ENCODE results near the gene C16orf96. TPM values are rescaled to one million over a fixed set of nuclear protein-coding genes. Genes with fewer than 3 reads are reported as not detected.

Gene C16orf96
- total RNA-seq, 1 experiment from 2014 or later: 0.10 TPM

- no peak for DNase-seq (ENCODE audit: low read depth, low spot score)
- Histone ChIP-seq H3K9ac (ENCODE audit: low read length) (peak overlapping the region; percentile 89), H3K4me3 (replicated peaks in 1 of 2; ENCODE audit: low read depth in 1 of 2, low read length in 2 of 2) (peak overlapping the region; percentile 79 to 80), H3K27me3 (ENCODE audit: insufficient read depth, low read length) (no peaks in the 10 kb centered on the region), H4K20me1 (ENCODE audit: insufficient read depth) (no peaks in the 10 kb centered on the region), H3K79me2 (ENCODE audit: insufficient read depth, low read length) (peaks cover 39% of the 10 kb centered on the region), H3K27ac (ENCODE audit: low read depth, low read length) (peak overlapping the region; percentile 83), H3K9me2 (ENCODE audit: insufficient read depth) (no peaks in the 10 kb centered on the region), H3K4me1 (ENCODE audit: control insufficient read depth in 1 of 2, insufficient read depth in 2 of 2, low read length in 2 of 2) (peaks cover 25 to 36% of the 10 kb centered on the region in 2 experiments), H3K9me3 (ENCODE audit: control insufficient read depth in 1 of 2, insufficient read depth in 1 of 2, low read depth in 1 of 2, low read length in 2 of 2) (no peaks in the 10 kb centered on the region), H3K36me3 (ENCODE audit: control insufficient read depth in 1 of 2, insufficient read depth in 2 of 2, low read length in 2 of 2) (peaks cover 0 to 12% of the 10 kb centered on the region in 2 experiments; a peak in 3 of 4 replicates), H2AFZ (ENCODE audit: low read depth, low read length, poor library complexity, severe bottlenecking) (no peak overlapping the region), H3K4me2 (ENCODE audit: low read length) (peak overlapping the region; percentile 96)
- ATAC-seq: no peak
- intact Hi-C loops (cut with micrococcal nuclease): loop anchor here (10.0 kb wide), 1 partner anchor 188 kb away; the partner anchor contains the start of gene DNAJA3
- TF ChIP-seq ELF1 (IDR thresholded peaks at IDR 0.05; ENCODE audit: borderline replicate concordance, low read depth) (no peak), ZNF274 (IDR thresholded peaks at IDR 0.05; ENCODE audit: low read depth, low read length) (no peak), ZBTB33 (IDR thresholded peaks at IDR 0.05; ENCODE audit: extremely low read depth, insufficient replicate concordance, low read length) (no peak), SIN3A (IDR thresholded peaks at IDR 0.05; ENCODE audit: low read depth) (no peak), MAX (IDR thresholded peaks at IDR 0.05) (no peak), TCF7L2 (IDR thresholded peaks at IDR 0.05; ENCODE audit: borderline replicate concordance, extremely low read depth, insufficient read depth, insufficient read length) (no peak), CTCF (IDR thresholded peaks at IDR 0.05 in 2 of 3, conservative IDR thresholded peaks at IDR 0.05 in 1 of 3; ENCODE audit: borderline replicate concordance in 1 of 3, insufficient read depth in 1 of 3, low read depth in 2 of 3, low read length in 2 of 3) (no peak), REST (IDR thresholded peaks at IDR 0.05; ENCODE audit: low read depth) (no peak), POLR2A (IDR thresholded peaks at IDR 0.05; ENCODE audit: borderline replicate concordance, extremely low read depth, insufficient read depth, insufficient read length) (no peak), JUND (IDR thresholded peaks at IDR 0.05) (no peak), RAD21 (IDR thresholded peaks at IDR 0.05; ENCODE audit: low read depth) (no peak), ZFX (IDR thresholded peaks at IDR 0.05) (no peak)
- TF ChIP-seq, protein P1, sequence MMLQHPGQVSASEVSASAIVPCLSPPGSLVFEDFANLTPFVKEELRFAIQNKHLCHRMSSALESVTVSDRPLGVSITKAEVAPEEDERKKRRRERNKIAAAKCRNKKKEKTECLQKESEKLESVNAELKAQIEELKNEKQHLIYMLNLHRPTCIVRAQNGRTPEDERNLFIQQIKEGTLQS (IDR thresholded peaks at IDR 0.05): no peak
- ChIA-PET RAD21 (ENCODE audit: low non-redundant PET in 1 of 2, low total read pairs in 2 of 2, uncharacterized antibody in 2 of 2, unreplicated experiment in 2 of 2) (no interaction called here), POLR2A (interaction anchor here (0.5 kb wide), 1 partner anchor 397 kb away, joined by 5 read pairs; no protein-coding TSS in a partner anchor), CTCF (no interaction called here)
- TSS peak; percentile 27 for BruUV-seq (replicated peaks)
Observed at GRCh38 chr16:4612977-4613635, 57.0 kb downstream of the C16orf96 start.
